ENCODE measurements around the gene TRIP13. TPM values are rescaled to one million over a fixed set of nuclear protein-coding genes. Genes with fewer than 3 reads are reported as not detected.

The TRIP13 gene
- total RNA-seq, 1 experiment from 2014 or later, result 69.0 TPM

DNA sequence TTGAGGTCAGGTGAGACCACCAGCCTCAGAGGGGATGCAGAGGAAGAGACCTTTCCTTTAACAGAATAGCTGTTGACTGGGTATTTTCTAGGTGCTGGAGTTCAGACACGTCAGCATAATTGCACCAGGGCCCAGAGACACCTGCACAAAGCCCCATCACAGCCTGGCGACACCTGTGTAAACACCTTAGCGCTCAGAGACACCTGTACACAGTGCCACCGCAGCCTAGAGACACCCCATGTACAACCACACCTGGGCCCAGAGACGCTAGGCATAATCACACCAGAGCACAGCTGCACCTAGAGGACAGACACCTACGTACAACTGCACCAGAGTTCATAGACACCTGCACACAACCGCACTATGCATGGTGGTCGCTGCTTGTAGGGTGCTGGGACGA is 1.0 kb downstream of the TRIP13 start:
- peaks cover 49% of the 10 kb centered on the region for H3K36me3 ChIP-seq (ENCODE audit: low read depth, low read length)
- ChIA-PET POLR2A (ENCODE audit: unreplicated experiment) (no interaction called here), CTCF (no interaction called here)
- BruUV-seq (replicated peaks), result no TSS peak
- no peak overlapping the region for H2AFZ ChIP-seq (ENCODE audit: low read length)
- peaks cover 13% of the 10 kb centered on the region; the same call in 1 of the 2 replicates for H4K20me1 ChIP-seq (ENCODE audit: low read length)
- H3K9me2 ChIP-seq (replicated peaks; ENCODE audit: low read length), result no peaks in the 10 kb centered on the region
- no peaks in the 10 kb centered on the region for H3K27me3 ChIP-seq (ENCODE audit: low read length)
- H3K27ac ChIP-seq (ENCODE audit: low read length), result peak overlapping the region; percentile 27; the same call in 1 of the 2 replicates
- peak overlapping the region; percentile 82 for H3K4me3 ChIP-seq (ENCODE audit: low read length)
- no peak for ATAC-seq
- DNase-seq, result no peak
- H3K4me1 ChIP-seq (ENCODE audit: insufficient read depth, low read length), result peaks cover 25% of the 10 kb centered on the region
- peak overlapping the region; percentile 99 for H3K9ac ChIP-seq (ENCODE audit: low read length)
- H3K4me2 ChIP-seq (ENCODE audit: low read length), result peak overlapping the region; percentile 91
- TF ChIP-seq EZH2phosphoT487 (IDR thresholded peaks at IDR 0.05; ENCODE audit: borderline replicate concordance, low read length), result no peak
- TF ChIP-seq CTCF (conservative IDR thresholded peaks at IDR 0.05; ENCODE audit: low read depth, low read length), result no peak
- no peak for TF ChIP-seq EZH2 (IDR thresholded peaks at IDR 0.05; ENCODE audit: low read length, unreplicated experiment)
- H3F3A ChIP-seq (ENCODE audit: low read length, unreplicated experiment), result no peaks in the 10 kb centered on the region
- H3K9me3 ChIP-seq (ENCODE audit: low read length), result no peaks in the 10 kb centered on the region
- intact Hi-C loops (cut with micrococcal nuclease), result no loop called here
- H3K79me2 ChIP-seq (ENCODE audit: low read length), result peaks cover 77% of the 10 kb centered on the region

- ATAC-seq (peak; percentile 45), DNase-seq (no peak)
- no peak overlapping the region for H3K9ac ChIP-seq (ENCODE audit: low read length)
- no peak overlapping the region for H3K4me3 ChIP-seq (ENCODE audit: low read length)
- TF ChIP-seq EZH2phosphoT487 (IDR thresholded peaks at IDR 0.05; ENCODE audit: borderline replicate concordance, low read length) (no peak), CTCF (conservative IDR thresholded peaks at IDR 0.05; ENCODE audit: low read depth, low read length) (no peak), EZH2 (IDR thresholded peaks at IDR 0.05; ENCODE audit: low read length, unreplicated experiment) (no peak)
- no peaks in the 10 kb centered on the region for H3K9me2 ChIP-seq (replicated peaks; ENCODE audit: low read length)
- no peak overlapping the region for H3K4me2 ChIP-seq (ENCODE audit: low read length)
- H3K4me1 ChIP-seq (ENCODE audit: insufficient read depth, low read length), result no peaks in the 10 kb centered on the region
- H3K27me3 ChIP-seq (ENCODE audit: low read length), result no peaks in the 10 kb centered on the region
- ChIA-PET POLR2A (ENCODE audit: unreplicated experiment) (no interaction called here), CTCF (interaction anchor here (0.6 kb wide), 1 partner anchor 15 kb away, joined by 3 read pairs; no protein-coding TSS in a partner anchor)
- BruUV-seq (replicated peaks), result no TSS peak
- H4K20me1 ChIP-seq (ENCODE audit: low read length), result 0 out of 2 replicates have a peak, but pooled peaks cover 4% of the 10 kb centered on the region
- no peak overlapping the region for H3K27ac ChIP-seq (ENCODE audit: low read length)
- intact Hi-C loops (cut with micrococcal nuclease), result no loop called here
- H3K79me2 ChIP-seq (ENCODE audit: low read length), result peaks cover 16% of the 10 kb centered on the region; the same call in 1 of the 2 replicates
- H3F3A ChIP-seq (ENCODE audit: low read length, unreplicated experiment), result no peaks in the 10 kb centered on the region
- H2AFZ ChIP-seq (ENCODE audit: low read length), result no peak overlapping the region
- H3K9me3 ChIP-seq (ENCODE audit: low read length), result no peaks in the 10 kb centered on the region
- peaks cover 41% of the 10 kb centered on the region for H3K36me3 ChIP-seq (ENCODE audit: low read depth, low read length)
Measured at GRCh38 chr5:900781-901180, 8.1 kb downstream of the TRIP13 start.

- BruUV-seq (replicated peaks), result no TSS peak
Measured at GRCh38 chr5:902129-902916, 9.6 kb downstream of the TRIP13 start.

More at GRCh38 chr5:902129-902916, 9.6 kb downstream of the TRIP13 start:
- no peak overlapping the region for H3K4me2 ChIP-seq (ENCODE audit: low read length)
- ChIA-PET POLR2A (ENCODE audit: unreplicated experiment) (interaction anchor here (1.1 kb wide), 1 partner anchor 33 kb away, joined by 4 read pairs; no protein-coding TSS in a partner anchor), CTCF (no interaction called here)
- H3K27ac ChIP-seq (ENCODE audit: low read length), result no peak overlapping the region
- no peak overlapping the region for H3K4me3 ChIP-seq (ENCODE audit: low read length)
- H3K9me3 ChIP-seq (ENCODE audit: low read length), result no peaks in the 10 kb centered on the region
- H3K79me2 ChIP-seq (ENCODE audit: low read length), result 0 out of 2 replicates have a peak, but pooled peaks cover 4% of the 10 kb centered on the region
- no peaks in the 10 kb centered on the region for H3K27me3 ChIP-seq (ENCODE audit: low read length)
- no peaks in the 10 kb centered on the region for H3K4me1 ChIP-seq (ENCODE audit: insufficient read depth, low read length)
- H3K9ac ChIP-seq (ENCODE audit: low read length), result no peak overlapping the region
- DNase-seq (no peak), ATAC-seq (no peak)
- intact Hi-C loops (cut with micrococcal nuclease), result loop anchor here (2.0 kb wide), 1 partner anchor 232 kb away; no protein-coding TSS in a partner anchor
- no peak overlapping the region for H2AFZ ChIP-seq (ENCODE audit: low read length)
- TF ChIP-seq EZH2phosphoT487 (IDR thresholded peaks at IDR 0.05; ENCODE audit: borderline replicate concordance, low read length), result no peak
- TF ChIP-seq EZH2 (IDR thresholded peaks at IDR 0.05; ENCODE audit: low read length, unreplicated experiment), result no peak
- no peak for TF ChIP-seq CTCF (conservative IDR thresholded peaks at IDR 0.05; ENCODE audit: low read depth, low read length)
- no peaks in the 10 kb centered on the region for H3F3A ChIP-seq (ENCODE audit: low read length, unreplicated experiment)
- H4K20me1 ChIP-seq (ENCODE audit: low read length), result 0 out of 2 replicates have a peak, but pooled peaks cover 4% of the 10 kb centered on the region
- H3K9me2 ChIP-seq (replicated peaks; ENCODE audit: low read length), result no peaks in the 10 kb centered on the region
- H3K36me3 ChIP-seq (ENCODE audit: low read depth, low read length), result peaks cover 40% of the 10 kb centered on the region

Data from PC-3 (cell line).